Neural cell (in vitro differentiated cells): ENCODE results near the gene MVB12A. TPM values are rescaled to one million over a fixed set of nuclear protein-coding genes. Genes with fewer than 3 reads are reported as not detected.

ENCODE experiments used
- H2AFZ ChIP-seq: fragments of 200-600, 300-800 bp; sonication (generic), shearing (Covaris generic); 2 replicates; pipeline ENCODE4 v1.6.0; 2014; ENCODE audit warnings: low read depth, mild to moderate bottlenecking, antibody characterized with exemption, low read length, moderate library complexity
- H3F3A ChIP-seq: fragments of 200-600 bp; shearing (Covaris generic); 2 replicates; pipeline ENCODE4 v1.6.1; 2016; ENCODE audit warnings: mild to moderate bottlenecking, moderate library complexity, mixed read lengths, antibody characterized with exemption, low read length; ENCODE audit not compliant: insufficient read depth, poor library complexity, severe bottlenecking
- H3K27ac ChIP-seq: fragments of 200-600, 300-800 bp; sonication (generic), shearing (Covaris generic); 2 replicates; pipeline ENCODE4 v1.5.1; 2014; ENCODE audit warnings: mild to moderate bottlenecking, low read length, moderate library complexity
- H3K27me3 ChIP-seq: fragments of 300-800, 200-600 bp; sonication (generic), shearing (Covaris generic); 2 replicates; pipeline ENCODE4 v1.6.0; 2014; ENCODE audit warnings: mild to moderate bottlenecking, low read depth, low read length, moderate library complexity; ENCODE audit not compliant: insufficient read depth
- H3K36me3 ChIP-seq: fragments of 300-800, 200-600 bp; sonication (generic), shearing (Covaris generic); 2 replicates; pipeline ENCODE4 v1.5.1; 2014; ENCODE audit warnings: mild to moderate bottlenecking, antibody characterized with exemption, low read length, moderate library complexity; ENCODE audit not compliant: insufficient read depth
- H3K4me2 ChIP-seq: fragments of 300-800, 200-600 bp; sonication (generic), shearing (Covaris generic); 2 replicates; pipeline ENCODE4 v1.6.0; 2014; ENCODE audit warnings: mild to moderate bottlenecking, low read length
- H3K4me3 ChIP-seq: fragments of 300-800, 200-600 bp; sonication (generic), shearing (Covaris generic); 2 replicates; pipeline ENCODE4 v1.5.1; 2014; ENCODE audit warnings: mild to moderate bottlenecking, low read length, moderate library complexity
- H3K79me2 ChIP-seq: fragments of 200-600 bp; shearing (Covaris generic); replicated peaks from 2 replicates; pipeline ENCODE4 v1.6.0; 2014; ENCODE audit warnings: mild to moderate bottlenecking, low read length, moderate library complexity; ENCODE audit not compliant: insufficient read depth
- H3K9ac ChIP-seq: fragments of 300-800, 200-600 bp; sonication (generic), shearing (Covaris generic); 2 replicates; pipeline ENCODE4 v1.6.1; 2016; ENCODE audit warnings: mild to moderate bottlenecking, low read length, mixed read lengths
- H3K9me2 ChIP-seq: fragments of 200-600 bp; shearing (Covaris generic); 2 replicates; pipeline ENCODE4 v1.6.1; 2016; ENCODE audit warnings: mild to moderate bottlenecking, low read length, mixed read lengths; ENCODE audit not compliant: insufficient read depth
- H3K9me3 ChIP-seq: fragments of 200-600, 300-800 bp; sonication (generic), shearing (Covaris generic); 2 replicates; pipeline ENCODE4 v1.6.1; 2016; ENCODE audit warnings: mild to moderate bottlenecking, mixed run types, low read length, moderate library complexity, mixed read lengths
- H4K20me1 ChIP-seq: fragments of 200-600 bp; shearing (Covaris generic); 2 replicates; pipeline ENCODE4 v1.6.1; 2016; ENCODE audit warnings: mild to moderate bottlenecking, mixed run types; ENCODE audit not compliant: insufficient read depth
- CTCF ChIP-seq: fragments of 450-650 bp; IDR thresholded peaks from 2 replicates; pipeline ENCODE4 v1.5.1; 2014; ENCODE audit warnings: antibody characterized with exemption, mild to moderate bottlenecking, moderate library complexity; ENCODE audit not compliant: poor library complexity, severe bottlenecking
- EP300 ChIP-seq: fragments of 450-650 bp; conservative IDR thresholded peaks from 2 replicates; pipeline ENCODE4 v1.6.1; 2014; ENCODE audit warnings: antibody characterized with exemption, mild to moderate bottlenecking, moderate library complexity; ENCODE audit not compliant: poor library complexity, severe bottlenecking
- EZH2 ChIP-seq: fragments of 200-600, 300-800 bp; shearing (Covaris generic), sonication (generic); IDR thresholded peaks from 2 replicates; pipeline ENCODE4 v1.6.1; 2014; ENCODE audit warnings: antibody characterized with exemption, low read length, borderline replicate concordance, mild to moderate bottlenecking; ENCODE audit not compliant: insufficient read depth, poor library complexity, severe bottlenecking
- MXI1 ChIP-seq: fragments of 450-650 bp; conservative IDR thresholded peaks from 2 replicates; pipeline ENCODE4 v1.6.1; 2014; ENCODE audit warnings: antibody characterized with exemption, mild to moderate bottlenecking; ENCODE audit not compliant: poor library complexity, severe bottlenecking
- POLR2AphosphoS5 ChIP-seq: IDR thresholded peaks from 2 replicates; pipeline ENCODE4 v1.6.1; 2012
- RAD21 ChIP-seq: fragments of 450-650 bp; conservative IDR thresholded peaks from 2 replicates; pipeline ENCODE4 v1.6.1; 2014; ENCODE audit warnings: antibody characterized with exemption, mild to moderate bottlenecking, moderate library complexity
- REST ChIP-seq: IDR thresholded peaks from 2 replicates; pipeline ENCODE4 v1.6.1; 2012; ENCODE audit warnings: borderline replicate concordance
- SMC3 ChIP-seq: fragments of 450-650 bp; conservative IDR thresholded peaks from 2 replicates; pipeline ENCODE4 v1.6.1; 2014; ENCODE audit warnings: antibody characterized with exemption, mild to moderate bottlenecking, moderate library complexity; ENCODE audit not compliant: poor library complexity
- TAF1 ChIP-seq: IDR thresholded peaks from 2 replicates; pipeline ENCODE4 v1.6.1; 2012; ENCODE audit warnings: low read depth
- polyA plus RNA-seq: library from polyadenylated mRNA; depleted of rRNA; stranded (reverse); fragments of >200 nt; gene quantifications from 2 replicates; pipeline ENCODE4 v1.2.3, GENCODE V29; 2014

The MVB12A gene
- polyA plus RNA-seq, 1 donor from 2014 or later, result 43.8 TPM

DNA sequence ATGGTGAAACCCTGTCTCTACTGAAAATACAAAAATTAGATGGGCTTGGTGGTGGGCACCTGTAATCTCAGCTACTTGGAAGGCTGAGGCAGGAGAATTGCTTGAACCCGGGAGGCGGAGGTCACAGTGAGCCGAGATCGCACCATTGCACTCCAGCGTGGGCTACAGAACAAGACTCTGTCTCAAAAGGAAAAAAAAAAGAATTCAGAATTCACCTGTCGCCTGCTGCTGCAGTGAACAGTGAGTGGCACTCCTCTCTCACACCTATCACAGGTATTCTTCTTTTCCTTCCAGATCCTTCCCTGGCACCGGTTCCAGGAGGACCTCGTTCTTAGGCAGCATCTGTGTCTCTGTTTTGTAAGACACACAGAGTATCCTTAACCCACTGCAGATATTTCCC is 5.8 kb upstream of the MVB12A start:
- no peaks in the 10 kb centered on the region for H3K79me2 ChIP-seq
- no peaks in the 10 kb centered on the region for H3K36me3 ChIP-seq
- TF ChIP-seq RAD21 (no peak), SMC3 (no peak), EP300 (no peak), TAF1 (no peak), EZH2 (no peak), MXI1 (no peak), POLR2AphosphoS5 (no peak), REST (no peak), CTCF (no peak)
- no peaks in the 10 kb centered on the region for H4K20me1 ChIP-seq
- no peaks in the 10 kb centered on the region for H3K9me2 ChIP-seq
- no peak overlapping the region for H2AFZ ChIP-seq
- H3K27me3 ChIP-seq, result no peaks in the 10 kb centered on the region
- no peak overlapping the region for H3K27ac ChIP-seq
- no peak overlapping the region for H3K4me2 ChIP-seq
- H3K9ac ChIP-seq, result no peak overlapping the region
- no peaks in the 10 kb centered on the region for H3F3A ChIP-seq
- no peaks in the 10 kb centered on the region for H3K9me3 ChIP-seq
- no peak overlapping the region for H3K4me3 ChIP-seq

DNA sequence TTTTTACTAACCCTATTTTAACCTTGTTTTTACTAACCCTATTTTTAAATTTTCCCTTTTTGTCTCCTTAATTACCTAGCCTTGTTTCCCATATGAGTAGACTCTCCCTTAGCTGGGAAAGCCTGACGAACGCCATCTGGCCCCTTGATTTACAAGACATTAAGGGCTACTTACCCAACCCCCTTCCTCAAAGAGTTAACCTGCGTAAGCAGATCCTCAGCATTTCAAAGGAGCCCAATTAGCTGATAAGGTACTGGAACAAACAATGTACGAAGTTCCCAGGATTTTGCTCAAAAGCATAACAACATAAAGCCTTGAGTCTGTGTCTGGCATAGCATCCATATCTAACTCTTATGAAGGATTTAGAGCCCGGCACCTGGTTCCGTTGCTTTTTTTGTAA is 4.7 kb upstream of the MVB12A start:
- H3K27me3 ChIP-seq, result no peaks in the 10 kb centered on the region
- H3F3A ChIP-seq, result peaks cover 3% of the 10 kb centered on the region
- no peaks in the 10 kb centered on the region for H3K79me2 ChIP-seq
- no peak overlapping the region for H3K4me3 ChIP-seq
- no peak for TF ChIP-seq CTCF
- no peak for TF ChIP-seq SMC3
- TF ChIP-seq EZH2, result no peak
- no peak for TF ChIP-seq POLR2AphosphoS5
- TF ChIP-seq RAD21, result no peak
- no peak for TF ChIP-seq REST
- TF ChIP-seq EP300, result no peak
- TF ChIP-seq TAF1, result no peak
- TF ChIP-seq MXI1, result no peak
- H4K20me1 ChIP-seq, result no peaks in the 10 kb centered on the region
- H3K36me3 ChIP-seq, result no peaks in the 10 kb centered on the region
- no peak overlapping the region for H3K4me2 ChIP-seq
- H3K9me2 ChIP-seq, result no peaks in the 10 kb centered on the region
- H3K9me3 ChIP-seq, result no peaks in the 10 kb centered on the region
- H3K9ac ChIP-seq, result no peak overlapping the region
- H3K27ac ChIP-seq, result no peak overlapping the region
- H2AFZ ChIP-seq, result no peak overlapping the region
